Mesenchymal stem cell (in vitro differentiated cells and primary cell): ENCODE results near the gene EFEMP2.
A peak's percentile ranks its signal among the peaks of the same experiment; 100 is the strongest.

Experiments
- DNase-seq: peaks from one replicate; pipeline ENCODE4 v3.0.0-alpha.2; 2013
- H2AFZ ChIP-seq: one replicate; pipeline ENCODE4 v1.6.1; 2013; ENCODE audit warnings: low read depth, mild to moderate bottlenecking, control low read depth, inconsistent platforms, low read length, moderate library complexity
- H2AK5ac ChIP-seq: 2 replicates; pipeline ENCODE4 v1.6.1; 2013; ENCODE audit warnings: low read length, moderate library complexity, mild to moderate bottlenecking, inconsistent platforms; ENCODE audit not compliant: severe bottlenecking
- H2BK120ac ChIP-seq: one replicate; pipeline ENCODE4 v1.6.1; 2013; ENCODE audit warnings: low read depth, mild to moderate bottlenecking, inconsistent platforms, low read length, moderate library complexity
- H2BK12ac ChIP-seq, 2 experiments: one replicate each; pipeline ENCODE4 v1.6.1; 2013; ENCODE audit warnings: inconsistent platforms in 2 of 2, low read length in 2 of 2, mild to moderate bottlenecking in 2 of 2, moderate library complexity in 2 of 2, control low read depth in 1 of 2
- H2BK15ac ChIP-seq: one replicate; pipeline ENCODE4 v1.6.1; 2013; ENCODE audit warnings: mild to moderate bottlenecking, low read depth, inconsistent platforms; ENCODE audit not compliant: poor library complexity, severe bottlenecking
- H2BK5ac ChIP-seq: 2 replicates; pipeline ENCODE4 v1.6.1; 2013; ENCODE audit warnings: low read depth, mild to moderate bottlenecking, low read length, control low read depth, inconsistent platforms; ENCODE audit not compliant: poor library complexity, severe bottlenecking
- H3K14ac ChIP-seq, 2 experiments: one replicate each; pipeline ENCODE4 v1.6.1; 2013; ENCODE audit warnings: inconsistent platforms in 2 of 2, low read length in 2 of 2, control low read depth in 1 of 2, mild to moderate bottlenecking in 1 of 2, moderate library complexity in 1 of 2
- H3K18ac ChIP-seq, 2 experiments: one replicate each; pipeline ENCODE4 v1.6.1; 2013; ENCODE audit warnings: inconsistent platforms in 2 of 2, low read length in 2 of 2, control low read depth in 1 of 2, low read depth in 1 of 2, mild to moderate bottlenecking in 1 of 2
- H3K23ac ChIP-seq, 2 experiments: one replicate each; pipeline ENCODE4 v1.6.1; 2013; ENCODE audit warnings: inconsistent platforms in 2 of 2, low read length in 2 of 2, mild to moderate bottlenecking in 2 of 2, moderate library complexity in 2 of 2, control low read depth in 1 of 2
- H3K27ac ChIP-seq: 2 replicates; pipeline ENCODE4 v1.5.1; 2013; ENCODE audit warnings: mild to moderate bottlenecking, moderate library complexity, low read length, control low read depth, inconsistent platforms; ENCODE audit not compliant: poor library complexity, severe bottlenecking
- H3K27me3 ChIP-seq, 2 experiments: 2 replicates each; pipeline versions ENCODE4 v1.6.1 to v1.7.0; 2013; ENCODE audit warnings: low read length in 2 of 2, mild to moderate bottlenecking in 2 of 2, moderate library complexity in 2 of 2, control low read depth in 1 of 2, inconsistent platforms in 1 of 2; ENCODE audit not compliant: control insufficient read depth in 1 of 2, insufficient read depth in 1 of 2
- H3K36me3 ChIP-seq, 2 experiments: 2 replicates each; pipeline versions ENCODE4 v1.6.1 to v1.7.0; 2013; ENCODE audit warnings: low read length in 2 of 2, control low read depth in 1 of 2, inconsistent platforms in 1 of 2, low read depth in 1 of 2, mild to moderate bottlenecking in 1 of 2; ENCODE audit not compliant: insufficient read depth in 2 of 2, control insufficient read depth in 1 of 2
- H3K4ac ChIP-seq, 2 experiments: one replicate each; pipeline ENCODE4 v1.6.1; 2013; ENCODE audit warnings: inconsistent platforms in 2 of 2, low read length in 2 of 2, mild to moderate bottlenecking in 2 of 2, moderate library complexity in 2 of 2, control low read depth in 1 of 2, low read depth in 1 of 2
- H3K4me1 ChIP-seq: 2 replicates; pipeline ENCODE4 v1.6.1; 2013; ENCODE audit warnings: low read depth, low read length, control low read depth; ENCODE audit not compliant: control insufficient read depth, insufficient read depth
- H3K4me2 ChIP-seq: 2 replicates; pipeline ENCODE4 v1.6.1; 2013; ENCODE audit warnings: low read length, mild to moderate bottlenecking, inconsistent platforms; ENCODE audit not compliant: poor library complexity, severe bottlenecking
- H3K4me3 ChIP-seq, 2 experiments: 2 replicates each; pipeline versions ENCODE4 v1.5.1 to v1.7.0; 2013; ENCODE audit warnings: low read length in 2 of 2, mild to moderate bottlenecking in 2 of 2, control low read depth in 1 of 2, low read depth in 1 of 2; ENCODE audit not compliant: insufficient read depth in 1 of 2
- H3K79me1 ChIP-seq: replicated peaks from 2 replicates; pipeline ENCODE4 v1.6.1; 2013; ENCODE audit warnings: mild to moderate bottlenecking, control low read depth, low read length, inconsistent platforms; ENCODE audit not compliant: poor library complexity, severe bottlenecking
- H3K9ac ChIP-seq: 2 replicates; pipeline ENCODE4 v1.7.0; 2013; ENCODE audit warnings: mild to moderate bottlenecking, low read length, moderate library complexity
- H3K9me3 ChIP-seq: 2 replicates; pipeline ENCODE4 v1.7.0; 2013; ENCODE audit warnings: mild to moderate bottlenecking, low read length; ENCODE audit not compliant: control insufficient read depth
- H4K8ac ChIP-seq: one replicate; pipeline ENCODE4 v1.6.1; 2013; ENCODE audit warnings: inconsistent platforms, mild to moderate bottlenecking, low read length, moderate library complexity
- H4K91ac ChIP-seq: one replicate; pipeline ENCODE4 v1.6.1; 2013; ENCODE audit warnings: mild to moderate bottlenecking, low read length, inconsistent platforms
- WGBS: methylation state at CpG from one replicate; pipeline ENCODE4 v1.1.7; 2013; ENCODE audit warnings: mixed read lengths; 5-methylcytosine and 5-hydroxymethylcytosine counted together

EFEMP2 gene

GRCh38 chr11:65887723-65888162 is 15.1 kb upstream of the EFEMP2 start:
- Histone ChIP-seq H3K23ac (no peak overlapping the region), H3K9me3 (no peaks in the 10 kb centered on the region), H2BK5ac (no peak overlapping the region), H3K14ac (peak overlapping the region in 1 of 2 experiments; percentile 68), H4K8ac (peak overlapping the region; percentile 45), H2BK120ac (peak overlapping the region; percentile 13), H2BK15ac (peak overlapping the region; percentile 33), H3K4ac (peak overlapping the region; percentile 29 to 82), H3K79me1 (peaks cover 27% of the 10 kb centered on the region), H4K91ac (peak overlapping the region; percentile 46), H3K18ac (peak overlapping the region; percentile 30 to 79), H3K9ac (peak overlapping the region; percentile 94), H3K4me3 (peak overlapping the region; percentile 70 to 87), H3K36me3 (peaks cover 52 to 55% of the 10 kb centered on the region in 2 experiments), H3K27ac (peak overlapping the region; percentile 48), H2AK5ac (no peak overlapping the region), H3K4me1 (peaks cover 35% of the 10 kb centered on the region), H2BK12ac (no peak overlapping the region), H3K4me2 (peak overlapping the region; percentile 89), H2AFZ (peak overlapping the region; percentile 33), H3K27me3 (no peaks in the 10 kb centered on the region)
- DNase-seq, result no peak
- 1% methylated on average over 23 of the region's 23 CpGs for WGBS

DNA sequence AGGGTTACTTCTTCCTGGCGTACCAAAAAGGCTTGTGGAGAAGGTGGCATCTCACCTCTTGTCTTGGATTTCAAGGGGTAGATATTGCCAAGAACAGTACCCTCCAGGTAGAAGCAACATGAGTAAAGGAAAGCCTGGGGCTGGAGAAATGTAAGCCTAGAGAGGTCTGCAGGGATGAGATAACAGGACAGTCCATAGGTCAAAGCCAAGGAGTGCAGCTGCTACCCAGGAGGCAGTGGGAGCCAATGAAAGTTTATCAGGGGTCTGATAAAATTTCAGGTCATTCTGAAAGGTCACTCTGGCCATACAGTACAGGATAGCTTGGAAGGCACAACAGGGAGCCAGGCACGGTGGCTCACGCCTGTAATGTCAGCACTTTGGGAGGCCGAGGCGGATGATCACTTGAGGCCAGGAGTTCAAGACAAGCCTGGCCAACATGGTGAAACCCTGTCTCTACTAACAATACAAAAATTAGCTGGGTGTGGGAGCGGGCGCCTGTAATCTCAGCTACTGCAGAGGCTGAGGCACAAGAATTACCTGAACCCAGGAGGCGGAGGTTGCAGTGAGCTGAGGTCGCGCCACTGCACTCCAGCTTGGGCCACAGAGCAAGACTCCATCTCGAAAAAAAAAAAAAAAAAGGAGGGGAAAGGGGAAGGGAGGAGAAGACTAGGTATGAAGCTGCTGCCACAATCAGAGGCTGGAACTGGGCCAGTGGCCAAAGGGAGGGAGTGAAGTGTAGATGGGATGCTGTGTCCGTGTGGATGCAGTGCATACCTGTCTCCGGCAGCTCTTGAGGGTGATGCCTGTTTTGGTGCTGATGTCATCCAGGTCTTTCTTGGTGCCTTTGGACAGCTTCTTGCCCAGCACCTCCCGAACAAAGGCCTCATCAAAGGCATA is 14.5 kb upstream of the EFEMP2 start:
- Histone ChIP-seq H3K4me3 (peak overlapping the region in 1 of 2 experiments; percentile 87), H3K9me3 (no peaks in the 10 kb centered on the region), H3K27me3 (no peaks in the 10 kb centered on the region), H3K23ac (peak overlapping the region in 1 of 2 experiments; percentile 43), H3K4me1 (peaks cover 30% of the 10 kb centered on the region), H2BK5ac (no peak overlapping the region), H2AK5ac (no peak overlapping the region), H2BK120ac (no peak overlapping the region), H3K4me2 (peak overlapping the region; percentile 89), H2BK15ac (peak overlapping the region; percentile 33), H2AFZ (no peak overlapping the region), H3K79me1 (peaks cover 28% of the 10 kb centered on the region), H3K9ac (peak overlapping the region; percentile 94), H2BK12ac (peak overlapping the region in 1 of 2 experiments; percentile 41), H3K27ac (peak overlapping the region; percentile 48), H3K4ac (peak overlapping the region in 1 of 2 experiments; percentile 72), H4K8ac (no peak overlapping the region), H3K14ac (peak overlapping the region in 1 of 2 experiments; percentile 68), H4K91ac (peak overlapping the region; percentile 46), H3K36me3 (peaks cover 52 to 56% of the 10 kb centered on the region in 2 experiments), H3K18ac (peak overlapping the region in 1 of 2 experiments; percentile 37)
- DNase-seq, result no peak
- 87% methylated on average over 14 of the region's 14 CpGs for WGBS

DNA sequence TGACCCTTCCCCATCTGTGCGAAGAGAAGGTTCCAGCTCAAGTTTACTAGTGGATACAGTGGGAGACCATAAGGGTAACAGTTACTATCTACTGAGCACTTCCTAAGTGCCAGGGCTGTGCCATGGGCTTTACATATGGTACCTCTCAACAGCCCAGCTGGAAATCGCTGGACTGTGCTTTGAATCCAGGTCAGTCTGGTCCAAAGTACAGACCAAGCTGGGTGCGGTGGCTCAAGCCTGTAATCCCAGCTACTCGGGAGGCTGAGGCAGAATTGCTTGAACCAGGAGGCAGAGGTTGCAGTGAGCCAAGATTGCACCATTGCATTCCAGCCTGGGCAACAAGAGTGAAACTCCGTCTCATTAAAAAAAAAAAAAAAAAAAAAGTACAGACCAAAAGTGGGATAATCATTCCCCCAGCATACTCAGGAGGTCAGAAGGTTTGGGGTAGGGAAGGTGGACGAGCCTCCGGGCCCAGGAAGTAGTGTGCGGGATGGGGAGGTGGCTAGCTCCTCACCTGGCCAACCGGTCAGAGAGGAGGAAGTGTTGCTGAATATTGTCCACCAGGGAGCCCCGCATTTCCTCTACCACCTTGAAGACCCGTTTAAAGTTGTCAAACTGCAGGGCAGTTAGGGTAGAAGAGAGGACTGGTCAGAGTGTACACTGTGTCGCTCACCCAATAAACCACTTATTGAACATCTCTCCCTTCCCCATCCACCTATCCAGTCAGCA is 13.4 kb upstream of the EFEMP2 start:
- WGBS, result 94% methylated on average over 8 of the region's 12 CpGs
- Histone ChIP-seq H2AK5ac (no peak overlapping the region), H3K27me3 (no peaks in the 10 kb centered on the region), H3K4ac (no peak overlapping the region), H2BK12ac (no peak overlapping the region), H2BK120ac (no peak overlapping the region), H3K18ac (no peak overlapping the region), H3K4me1 (peaks cover 21% of the 10 kb centered on the region), H2BK15ac (no peak overlapping the region), H4K8ac (no peak overlapping the region), H3K27ac (no peak overlapping the region), H3K9ac (peak overlapping the region; percentile 94), H4K91ac (no peak overlapping the region), H2AFZ (no peak overlapping the region), H3K4me3 (no peak overlapping the region), H3K79me1 (peaks cover 28% of the 10 kb centered on the region), H3K36me3 (peaks cover 51 to 56% of the 10 kb centered on the region in 2 experiments), H3K4me2 (no peak overlapping the region), H2BK5ac (no peak overlapping the region), H3K14ac (no peak overlapping the region), H3K9me3 (no peaks in the 10 kb centered on the region), H3K23ac (no peak overlapping the region)
- no peak for DNase-seq

DNA sequence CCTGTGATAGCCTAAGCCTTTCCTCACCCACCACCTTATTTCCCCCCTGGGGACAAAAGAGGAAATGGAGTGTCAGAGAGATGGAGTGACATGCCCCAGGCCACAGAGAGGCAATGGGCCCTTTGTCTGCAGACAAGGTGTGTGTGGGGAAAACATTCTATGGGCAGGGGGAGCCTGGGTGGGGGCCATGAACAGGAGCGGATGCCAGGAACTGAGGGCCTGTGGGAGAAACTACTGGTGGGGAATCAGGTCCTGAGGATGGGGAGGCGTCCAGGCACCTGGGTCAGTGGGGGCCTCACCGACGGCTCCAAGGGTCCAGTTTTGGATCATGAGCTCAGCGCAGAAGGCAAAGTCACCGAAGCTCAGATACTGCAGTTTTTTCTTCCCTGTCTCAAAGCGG is 12.6 kb upstream of the EFEMP2 start:
- H3K27ac ChIP-seq, result no peak overlapping the region
- H3K79me1 ChIP-seq, result peaks cover 28% of the 10 kb centered on the region
- no peak overlapping the region for H3K14ac ChIP-seq
- no peak overlapping the region for H2BK15ac ChIP-seq
- H2BK120ac ChIP-seq, result no peak overlapping the region
- H3K27me3 ChIP-seq, result no peaks in the 10 kb centered on the region
- H3K18ac ChIP-seq, result no peak overlapping the region
- peak overlapping the region; percentile 11 for H4K91ac ChIP-seq
- peaks cover 51 to 56% of the 10 kb centered on the region in 2 experiments for H3K36me3 ChIP-seq
- no peak overlapping the region for H3K4me3 ChIP-seq
- H3K9ac ChIP-seq, result peak overlapping the region; percentile 14
- H3K4me1 ChIP-seq, result peaks cover 18% of the 10 kb centered on the region
- H2AK5ac ChIP-seq, result no peak overlapping the region
- no peak overlapping the region for H3K23ac ChIP-seq
- H3K4ac ChIP-seq, result no peak overlapping the region
- 96% methylated on average over 7 of the region's 7 CpGs for WGBS
- no peak for DNase-seq
- no peak overlapping the region for H2BK5ac ChIP-seq
- H4K8ac ChIP-seq, result peak overlapping the region; percentile 47
- no peaks in the 10 kb centered on the region for H3K9me3 ChIP-seq
- no peak overlapping the region for H3K4me2 ChIP-seq
- no peak overlapping the region for H2BK12ac ChIP-seq
- no peak overlapping the region for H2AFZ ChIP-seq
